ENCODE data around the gene ETFA.

GRCh38 chr15:76234337-76234889 is 76.9 kb downstream of the ETFA start:
- no peak for TF ChIP-seq BCL3 (IDR thresholded peaks at IDR 0.05; ENCODE audit: borderline replicate concordance, insufficient read depth, low read depth, low read length, poor library complexity, severe bottlenecking)
- TF ChIP-seq POLR2A (IDR thresholded peaks at IDR 0.05; ENCODE audit: low read depth, low read length): no peak
- no peak for TF ChIP-seq ZNF274 (IDR thresholded peaks at IDR 0.05; ENCODE audit: insufficient read depth, insufficient read length)
- no peak for TF ChIP-seq CTCF (IDR thresholded peaks at IDR 0.05 in 2 of 3, conservative IDR thresholded peaks at IDR 0.05 in 1 of 3; ENCODE audit: control insufficient read depth in 2 of 3, extremely low read depth in 1 of 3, insufficient read depth in 1 of 3, low read depth in 3 of 3, low read length in 3 of 3)

All from GM12878 (cell line).